Nephron (organoid): ENCODE results near the gene CNOT4.

Experiments
- H3K27ac Mint-ChIP-seq, 3 experiments: 2 replicates each; pipeline ENCODE4 v1.8.0; 2020; ENCODE audit warnings: mixed read lengths in 3 of 3, mild to moderate bottlenecking in 2 of 3, moderate library complexity in 1 of 3
- H3K27me3 Mint-ChIP-seq: 2 replicates; pipeline ENCODE4 v1.8.0; 2021; ENCODE audit warnings: low read depth, mild to moderate bottlenecking, moderate library complexity, mixed read lengths
- H3K36me3 Mint-ChIP-seq: 2 replicates; pipeline ENCODE4 v1.8.0; 2020; ENCODE audit warnings: low read depth, mixed read lengths
- H3K4me1 Mint-ChIP-seq: 2 replicates; pipeline ENCODE4 v1.8.0; 2020; ENCODE audit warnings: mixed read lengths
- H3K4me3 Mint-ChIP-seq, 3 experiments: 2 replicates each; pipeline ENCODE4 v1.8.0; 2020; ENCODE audit warnings: mild to moderate bottlenecking in 3 of 3, mixed read lengths in 3 of 3, moderate library complexity in 2 of 3
- H3K9me3 Mint-ChIP-seq: 2 replicates; pipeline ENCODE4 v1.8.0; 2020; ENCODE audit warnings: mixed read lengths
- CTCF ChIP-seq, 3 experiments: fragments of 200-600 bp; sonication (generic); IDR thresholded peaks; one replicate each; pipeline ENCODE4 v1.5.0; 2021; ENCODE audit warnings: antibody characterized with exemption in 3 of 3; ENCODE audit not compliant: unreplicated experiment in 3 of 3

The CNOT4 gene

GRCh38 chr7:135519871-135520270 lies 10.0 kb upstream of the CNOT4 start:
- H3K4me3 Mint-ChIP-seq, result no peak overlapping the region

GRCh38 chr7:135519233-135519688 lies 9.4 kb upstream of the CNOT4 start:
- no peak for TF ChIP-seq CTCF (IDR thresholded peaks at IDR 0.05; ENCODE audit: unreplicated experiment in 3 of 3)
- no peak overlapping the region for H3K27ac Mint-ChIP-seq
- H3K9me3 Mint-ChIP-seq, result no peaks in the 10 kb centered on the region
- H3K4me1 Mint-ChIP-seq, result no peaks in the 10 kb centered on the region
- H3K4me3 Mint-ChIP-seq, result no peak overlapping the region
- H3K27me3 Mint-ChIP-seq, result no peaks in the 10 kb centered on the region
- H3K36me3 Mint-ChIP-seq, result no peaks in the 10 kb centered on the region

More at GRCh38 chr7:135519871-135520270, 10.0 kb upstream of the CNOT4 start:
- H3K27me3 Mint-ChIP-seq, result no peaks in the 10 kb centered on the region
- no peak for TF ChIP-seq CTCF (IDR thresholded peaks at IDR 0.05; ENCODE audit: unreplicated experiment in 3 of 3)
- no peaks in the 10 kb centered on the region for H3K4me1 Mint-ChIP-seq
- no peaks in the 10 kb centered on the region for H3K9me3 Mint-ChIP-seq
- H3K27ac Mint-ChIP-seq, result no peak overlapping the region
- no peaks in the 10 kb centered on the region for H3K36me3 Mint-ChIP-seq

GRCh38 chr7:135518748-135519147 lies 8.8 kb upstream of the CNOT4 start:
- Mint-ChIP-seq H3K27me3 (no peaks in the 10 kb centered on the region), H3K36me3 (no peaks in the 10 kb centered on the region), H3K4me3 (no peak overlapping the region), H3K4me1 (no peaks in the 10 kb centered on the region), H3K27ac (no peak overlapping the region), H3K9me3 (no peaks in the 10 kb centered on the region)
- no peak for TF ChIP-seq CTCF (IDR thresholded peaks at IDR 0.05; ENCODE audit: unreplicated experiment in 3 of 3)

- no peaks in the 10 kb centered on the region for H3K27me3 Mint-ChIP-seq
- H3K36me3 Mint-ChIP-seq, result no peaks in the 10 kb centered on the region
- H3K4me3 Mint-ChIP-seq, result no peak overlapping the region
- H3K9me3 Mint-ChIP-seq, result no peaks in the 10 kb centered on the region
- no peak overlapping the region for H3K27ac Mint-ChIP-seq
- no peak for TF ChIP-seq CTCF (IDR thresholded peaks at IDR 0.05; ENCODE audit: unreplicated experiment in 3 of 3)
- H3K4me1 Mint-ChIP-seq, result no peaks in the 10 kb centered on the region
These were observed 7.2 kb upstream of the CNOT4 start for GRCh38 chr7:135517060-135517459.

GRCh38 chr7:135514856-135515255 lies 5.0 kb upstream of the CNOT4 start:
- no peak overlapping the region for H3K27ac Mint-ChIP-seq
- H3K4me1 Mint-ChIP-seq, result no peaks in the 10 kb centered on the region
- no peaks in the 10 kb centered on the region for H3K27me3 Mint-ChIP-seq
- no peaks in the 10 kb centered on the region for H3K36me3 Mint-ChIP-seq
- no peaks in the 10 kb centered on the region for H3K9me3 Mint-ChIP-seq
- H3K4me3 Mint-ChIP-seq, result no peak overlapping the region
- no peak for TF ChIP-seq CTCF (IDR thresholded peaks at IDR 0.05; ENCODE audit: unreplicated experiment in 3 of 3)

- H3K27me3 Mint-ChIP-seq, result no peaks in the 10 kb centered on the region
These were observed 2.4 kb upstream of the CNOT4 start for GRCh38 chr7:135512135-135512887.

More at GRCh38 chr7:135512135-135512887, 2.4 kb upstream of the CNOT4 start:
- Mint-ChIP-seq H3K4me3 (no peak overlapping the region), H3K27ac (no peak overlapping the region), H3K9me3 (no peaks in the 10 kb centered on the region), H3K4me1 (peaks cover 9% of the 10 kb centered on the region), H3K36me3 (no peaks in the 10 kb centered on the region)
- peak; percentile 30 to 52 (median 46) for TF ChIP-seq CTCF (IDR thresholded peaks at IDR 0.05; ENCODE audit: unreplicated experiment in 3 of 3)
